Mesodermal cell (in vitro differentiated cells): Measurements from ENCODE around the gene HCAR2. TPM values are rescaled to one million over a fixed set of nuclear protein-coding genes. Genes with fewer than 3 reads are reported as not detected.
"Not testable (repeated sequence)": the region's sequence is repeated elsewhere in the genome, so short reads cannot be mapped to it uniquely, and the experiment has no call there.

Experiments used
- H3K27ac ChIP-seq: 2 replicates; pipeline ENCODE4 v1.7.0; 2013; ENCODE audit warnings: mild to moderate bottlenecking, low read depth, low read length, moderate library complexity; ENCODE audit not compliant: severe bottlenecking
- H3K36me3 ChIP-seq: 2 replicates; pipeline ENCODE4 v1.7.1; 2013; ENCODE audit warnings: mild to moderate bottlenecking, low read length, moderate library complexity; ENCODE audit not compliant: control insufficient read depth, insufficient read depth
- H3K4me1 ChIP-seq: one replicate; pipeline ENCODE4 v1.7.1; 2013; ENCODE audit warnings: mild to moderate bottlenecking, low read length; ENCODE audit not compliant: insufficient read depth, control insufficient read depth, poor library complexity, severe bottlenecking
- H3K4me3 ChIP-seq: 2 replicates; pipeline ENCODE4 v1.7.0; 2013; ENCODE audit warnings: low read length, control low read depth, mild to moderate bottlenecking; ENCODE audit not compliant: insufficient read depth, poor library complexity, severe bottlenecking; ENCODE audit errors: extremely low read depth
- H3K9me3 ChIP-seq: 2 replicates; pipeline ENCODE4 v1.7.1; 2013; ENCODE audit warnings: mild to moderate bottlenecking, low read length, moderate library complexity; ENCODE audit not compliant: control insufficient read depth
- WGBS, 2 experiments: methylation state at CpG; one replicate each; pipeline ENCODE4 v1.1.5; 2013; ENCODE audit warnings: missing lambda C conversion rate in 2 of 2; ENCODE audit not compliant: insufficient coverage in 2 of 2; 5-methylcytosine and 5-hydroxymethylcytosine counted together
- polyA plus RNA-seq, 2 experiments: library from polyadenylated mRNA; stranded (reverse); fragments of 50-300 nt; gene quantifications; one replicate each; pipeline ENCODE4 v1.2.3, GENCODE V29; 2013

HCAR2 gene
- polyA plus RNA-seq (2013, experiment 1 of 2), result not detected
- not detected for polyA plus RNA-seq (2013, experiment 2 of 2)

- H3K4me3 ChIP-seq, H3K27ac ChIP-seq: not testable (repeated sequence)
- WGBS, 2 experiments, result 87 to 91% methylated on average over 12 to 14 of the region's 22 CpGs
These were observed at the start of gene HCAR2 for GRCh38 chr12:122702890-122703611. Gene HCAR2 (minus strand): TSS chr12:122703357. CDS start chr12:122703283, 74 bp downstream.

GRCh38 chr12:122752464-122753318 lies 49.5 kb upstream of the HCAR2 start, which contains the start of gene DENR:
Gene DENR (plus strand): TSS chr12:122752824. CDS start chr12:122753702, 878 bp downstream.
- WGBS, 2 experiments, result 0 to 1% methylated on average over 27 to 73 of the region's 73 CpGs
- Histone ChIP-seq H3K4me3 (peak within 1 kb of the TSS; percentile 94), H3K36me3 (peaks cover 40% of the 10 kb centered on the region), H3K9me3 (no peaks in the 10 kb centered on the region), H3K27ac (peak within 1 kb of the TSS; percentile 86), H3K4me1 (peaks cover 11% of the 10 kb centered on the region)

More at GRCh38 chr12:122702890-122703611, at the start of gene HCAR2:
- H3K9me3 ChIP-seq, H3K4me1 ChIP-seq, H3K36me3 ChIP-seq: not testable (repeated sequence)

GRCh38 chr12:122750781-122751515 lies 47.8 kb upstream of the HCAR2 start:
- H3K27ac ChIP-seq, H3K9me3 ChIP-seq, H3K4me3 ChIP-seq: not testable (repeated sequence)
- H3K36me3 ChIP-seq, result peaks cover 23% of the 10 kb centered on the region
- peaks cover 11% of the 10 kb centered on the region for H3K4me1 ChIP-seq
- WGBS, 2 experiments, result 43 to 52% methylated on average over 10 to 13 of the region's 17 CpGs

- Histone ChIP-seq H3K36me3 (peaks cover 11% of the 10 kb centered on the region), H3K27ac (no peak overlapping the region), H3K4me3 (no peak overlapping the region), H3K9me3 (no peaks in the 10 kb centered on the region), H3K4me1 (peaks cover 11% of the 10 kb centered on the region)
- WGBS, 2 experiments, result 90 to 97% methylated on average over 3 of the region's 6 CpGs
These were observed 46.6 kb upstream of the HCAR2 start for GRCh38 chr12:122749569-122750332.

GRCh38 chr12:122747224-122748135 lies 44.3 kb upstream of the HCAR2 start:
- no peaks in the 10 kb centered on the region for H3K36me3 ChIP-seq
- no peak overlapping the region for H3K27ac ChIP-seq
- H3K4me3 ChIP-seq, result no peak overlapping the region
- no peaks in the 10 kb centered on the region for H3K9me3 ChIP-seq
- WGBS, 2 experiments, result 92 to 94% methylated on average over 3 to 4 of the region's 9 CpGs
- H3K4me1 ChIP-seq, result no peaks in the 10 kb centered on the region

- 92 to 96% methylated on average over 4 of the region's 7 CpGs for WGBS, 2 experiments
- H3K9me3 ChIP-seq, result no peaks in the 10 kb centered on the region
- H3K4me3 ChIP-seq, result no peak overlapping the region
- H3K36me3 ChIP-seq, result no peaks in the 10 kb centered on the region
- H3K27ac ChIP-seq, result no peak overlapping the region
- no peaks in the 10 kb centered on the region for H3K4me1 ChIP-seq
These were observed 40.9 kb upstream of the HCAR2 start for GRCh38 chr12:122743895-122744525.

GRCh38 chr12:122740351-122740750 lies 37.2 kb upstream of the HCAR2 start:
- Histone ChIP-seq H3K9me3 (no peaks in the 10 kb centered on the region), H3K4me1 (no peaks in the 10 kb centered on the region), H3K36me3 (no peaks in the 10 kb centered on the region), H3K27ac (no peak overlapping the region), H3K4me3 (no peak overlapping the region)
- 95 to 96% methylated on average over 7 of the region's 7 CpGs for WGBS, 2 experiments

GRCh38 chr12:122738571-122738970 lies 35.4 kb upstream of the HCAR2 start:
- no peak overlapping the region for H3K4me3 ChIP-seq
- 95 to 98% methylated on average over 4 to 5 of the region's 7 CpGs for WGBS, 2 experiments
- H3K27ac ChIP-seq, result no peak overlapping the region
- H3K9me3 ChIP-seq, result no peaks in the 10 kb centered on the region
- no peaks in the 10 kb centered on the region for H3K4me1 ChIP-seq
- no peaks in the 10 kb centered on the region for H3K36me3 ChIP-seq

GRCh38 chr12:122732611-122733010 lies 29.5 kb upstream of the HCAR2 start:
- H3K4me3 ChIP-seq, result no peak overlapping the region
- H3K36me3 ChIP-seq, result no peaks in the 10 kb centered on the region
- WGBS, 2 experiments, result 92 to 97% methylated on average over 3 of the region's 4 CpGs
- H3K4me1 ChIP-seq, result peaks cover 9% of the 10 kb centered on the region
- no peak overlapping the region for H3K27ac ChIP-seq
- H3K9me3 ChIP-seq, result no peaks in the 10 kb centered on the region
